Liver (tissue), 9 donors: ENCODE data around the gene GPATCH8. TPM values are rescaled to one million over a fixed set of nuclear protein-coding genes. Genes with fewer than 3 reads are reported as not detected.

Source experiments
- DNase-seq: peaks from one replicate; pipeline ENCODE4 v3.0.0-alpha.2; 2017; ENCODE audit warnings: low spot score
- H3K27ac ChIP-seq, 2 donors: one replicate each; pipeline ENCODE4 v1.7.0; 2013; ENCODE audit warnings: inconsistent platforms in 2 of 2, low read length in 2 of 2, control low read depth in 1 of 2, low read depth in 1 of 2, mild to moderate bottlenecking in 1 of 2
- H3K27me3 ChIP-seq, 4 donors: one replicate each; pipeline versions ENCODE4 v1.6.1 to v1.7.0; 2013; ENCODE audit warnings: low read length in 3 of 4, inconsistent platforms in 1 of 4, mild to moderate bottlenecking in 1 of 4, moderate library complexity in 1 of 4; ENCODE audit not compliant: control insufficient read depth in 4 of 4, insufficient read depth in 4 of 4
- H3K36me3 ChIP-seq, 4 donors: one replicate each; pipeline versions ENCODE4 v1.6.1 to v1.7.0; 2013; ENCODE audit warnings: low read length in 3 of 4, mild to moderate bottlenecking in 3 of 4, low read depth in 1 of 4, moderate library complexity in 1 of 4; ENCODE audit not compliant: control insufficient read depth in 4 of 4, insufficient read depth in 3 of 4
- H3K4me1 ChIP-seq, 4 donors: one replicate each; pipeline versions ENCODE4 v1.6.1 to v1.7.0; 2013; ENCODE audit warnings: low read length in 3 of 4, mild to moderate bottlenecking in 3 of 4, moderate library complexity in 1 of 4; ENCODE audit not compliant: control insufficient read depth in 4 of 4, insufficient read depth in 4 of 4
- H3K4me3 ChIP-seq, 3 donors: one replicate each; pipeline versions ENCODE4 v1.6.1 to v1.7.0; 2013; ENCODE audit warnings: low read length in 3 of 3, control low read depth in 1 of 3, low read depth in 1 of 3, mild to moderate bottlenecking in 1 of 3
- H3K9ac ChIP-seq, 2 donors: one replicate each; pipeline ENCODE4 v1.7.0; 2013; ENCODE audit warnings: low read length in 2 of 2, mild to moderate bottlenecking in 2 of 2, moderate library complexity in 2 of 2, control low read depth in 1 of 2, low read depth in 1 of 2
- H3K9me3 ChIP-seq, 4 donors: one replicate each; pipeline versions ENCODE4 v1.6.1 to v1.7.0; 2013; ENCODE audit warnings: low read length in 3 of 4; ENCODE audit not compliant: control insufficient read depth in 4 of 4
- ATF3 ChIP-seq: IDR thresholded peaks from 2 replicates; pipeline ENCODE4 v1.6.1; 2016; ENCODE audit warnings: antibody characterized with exemption
- CTCF ChIP-seq: fragments of 150-350 bp; IDR thresholded peaks from 2 replicates; pipeline ENCODE4 v1.5.1; 2017; ENCODE audit warnings: improper control_type of control experiment, low read depth, low read length; ENCODE audit not compliant: missing input control
- EGR1 ChIP-seq, 2 donors: IDR thresholded peaks; 2 replicates each; pipeline ENCODE4 v1.6.1; 2016 to 2018; ENCODE audit warnings: antibody characterized with exemption in 2 of 2, low read depth in 2 of 2
- FOXA1 ChIP-seq: IDR thresholded peaks from 2 replicates; pipeline ENCODE4 v1.6.1; 2016; ENCODE audit warnings: antibody characterized with exemption
- FOXA2 ChIP-seq: IDR thresholded peaks from 2 replicates; pipeline ENCODE4 v1.6.1; 2016; ENCODE audit warnings: antibody characterized with exemption
- GABPA ChIP-seq, 2 donors: IDR thresholded peaks in 1 of 2; conservative IDR thresholded peaks in 1 of 2; 2 replicates each; pipeline ENCODE4 v1.6.1; 2016; ENCODE audit warnings: antibody characterized with exemption in 2 of 2, mild to moderate bottlenecking in 1 of 2, moderate library complexity in 1 of 2
- HNF4A ChIP-seq, 2 donors: conservative IDR thresholded peaks; 2 replicates each; pipeline ENCODE4 v1.6.1; 2016; ENCODE audit warnings: antibody characterized with exemption in 2 of 2, mild to moderate bottlenecking in 2 of 2
- HNF4G ChIP-seq: IDR thresholded peaks from 2 replicates; pipeline ENCODE4 v1.6.1; 2016; ENCODE audit warnings: antibody characterized with exemption
- JUND ChIP-seq, 2 donors: IDR thresholded peaks; 2 replicates each; pipeline ENCODE4 v1.6.1; 2016; ENCODE audit warnings: antibody characterized with exemption in 2 of 2
- MAX ChIP-seq: IDR thresholded peaks from 2 replicates; pipeline ENCODE4 v1.6.1; 2016; ENCODE audit warnings: antibody characterized with exemption
- NR2F2 ChIP-seq: IDR thresholded peaks from 2 replicates; pipeline ENCODE4 v1.6.1; 2016; ENCODE audit warnings: antibody characterized with exemption
- RAD21 ChIP-seq, 2 donors: IDR thresholded peaks; 2 replicates each; pipeline ENCODE4 v1.6.1; 2016; ENCODE audit warnings: antibody characterized with exemption in 2 of 2, mild to moderate bottlenecking in 2 of 2
- REST ChIP-seq: IDR thresholded peaks from 2 replicates; pipeline ENCODE4 v1.6.1; 2016; ENCODE audit warnings: antibody characterized with exemption, mild to moderate bottlenecking
- RXRA ChIP-seq, 2 donors: IDR thresholded peaks; 2 replicates each; pipeline ENCODE4 v1.6.1; 2017 to 2018; ENCODE audit warnings: antibody characterized with exemption in 2 of 2, mild to moderate bottlenecking in 1 of 2
- SP1 ChIP-seq: IDR thresholded peaks from 2 replicates; pipeline ENCODE4 v1.6.1; 2018; ENCODE audit warnings: antibody characterized with exemption, mild to moderate bottlenecking
- TAF1 ChIP-seq: conservative IDR thresholded peaks from 2 replicates; pipeline ENCODE4 v1.6.1; 2016; ENCODE audit warnings: antibody characterized with exemption, mild to moderate bottlenecking
- YY1 ChIP-seq: IDR thresholded peaks from 2 replicates; pipeline ENCODE4 v1.6.1; 2016; ENCODE audit warnings: antibody characterized with exemption, mild to moderate bottlenecking
- ZBTB33 ChIP-seq: IDR thresholded peaks from 2 replicates; pipeline ENCODE4 v1.6.1; 2016; ENCODE audit warnings: antibody characterized with exemption
- WGBS: extraction: QIAGEN DNeasy Blood & Tissue Kit; methylation state at CpG from one replicate; pipeline ENCODE4 v1.1.7; 2013; 5-methylcytosine and 5-hydroxymethylcytosine counted together
- polyA plus RNA-seq, 2 donors: library from polyadenylated mRNA; stranded (reverse) in 1 of 2; unstranded in 1 of 2; fragments of 200-250 nt in 1 of 2; fragments of >200 nt in 1 of 2; fragmentation: Nextera tagmentation in 1 of 2; extraction: Ambion mirVana in 1 of 2; gene quantifications; one replicate each; pipeline versions ENCODE4 v1.2.1 to v1.2.3, GENCODE V29; 2013 to 2015
- total RNA-seq, 2 donors: library from RNA; depleted of rRNA; stranded (reverse); fragments of >200 nt; gene quantifications; one replicate each; pipeline ENCODE4 v1.2.3, GENCODE V29; 2014
- donor health status: healthy.
- donor health status: healthy.
- donor health status: healthy.
- donor health status: healthy.
- donor health status: healthy.

The GPATCH8 gene
- total RNA-seq: 10 to 100 TPM in 1 of 2 donors, 1 to 10 TPM in 1; 8.4 to 21.8 TPM
- polyA plus RNA-seq: 10 to 100 TPM in 1 of 2 donors, 1 to 10 TPM in 1; 4.2 to 11.4 TPM

- TF ChIP-seq ATF3 (no peak), FOXA2 (no peak), MAX (no peak), ZBTB33 (peak; percentile 14), CTCF (no peak), RAD21 (IDR thresholded peaks at IDR 0.05) (peak in 1 of 2 donors; percentile 22), GABPA (IDR thresholded peaks at IDR 0.05 in 1 of 2, conservative IDR thresholded peaks at IDR 0.05 in 1 of 2) (peak; percentile 80 to 93), HNF4A (conservative IDR thresholded peaks at IDR 0.05) (peak in 1 of 2 donors; percentile 11), EGR1 (IDR thresholded peaks at IDR 0.05; ENCODE audit: low read depth in 2 of 2) (peak; percentile 64 to 76), SP1 (peak; percentile 59), TAF1 (peak; percentile 51), YY1 (peak; percentile 98), RXRA (IDR thresholded peaks at IDR 0.05) (peak; percentile 66 to 73), REST (no peak), FOXA1 (no peak), NR2F2 (peak; percentile 94), JUND (IDR thresholded peaks at IDR 0.05) (no peak), HNF4G (no peak)
- DNase-seq: peak; percentile 91
- WGBS: 3% methylated on average over 71 of the region's 71 CpGs
- Histone ChIP-seq H3K4me3 (peak within 1 kb of the TSS; percentile 65 to 85 (median 82)), H3K4me1 (peaks cover 3 to 35% (median 24%) of the 10 kb centered on the region in 4 donors), H3K27me3 (no peaks in the 10 kb centered on the region), H3K27ac (peak within 1 kb of the TSS; percentile 81 to 88), H3K9ac (peak within 1 kb of the TSS; percentile 92 to 94), H3K36me3 (no peaks in the 10 kb centered on the region), H3K9me3 (peaks cover 0 to 3% (median 0%) of the 10 kb centered on the region in 4 donors)
These were observed at the start of gene GPATCH8 for GRCh38 chr17:44503147-44504029. Gene GPATCH8 (minus strand): TSS chr17:44503406. CDS start chr17:44503370, 36 bp downstream.
